OCI-LY3 (cell line): Measurements from ENCODE around the gene STIM2.

Source experiments
- CTCF ChIP-seq: fragments of 200-600, 300-600 bp; sonication (generic); IDR thresholded peaks from 2 replicates; pipeline ENCODE4 v1.5.1; 2014; ENCODE audit warnings: antibody characterized with exemption, low read length, low read depth
- EZH2phosphoT487 ChIP-seq: fragments of 200-600 bp; shearing (Covaris generic); IDR thresholded peaks from 2 replicates; pipeline ENCODE4 v1.6.1; 2018; ENCODE audit warnings: antibody characterized with exemption, mixed run types, low read depth

- TF ChIP-seq CTCF (no peak), EZH2phosphoT487 (no peak)
Observed at GRCh38 chr4:26863512-26863911, 2.9 kb downstream of the STIM2 start.
